DMS79 (cell line): ENCODE data around the gene ZC3HAV1.
A peak's percentile ranks its signal among the peaks of the same experiment; 100 is the strongest.
"Not testable (repeated sequence)": the region's sequence is repeated elsewhere in the genome, so short reads cannot be mapped to it uniquely, and the experiment has no call there.

Experiments
- DNase-seq: peaks from one replicate; lab custom pipeline; 2025; lab: John Stamatoyannopoulos, UW

The ZC3HAV1 gene

DNA sequence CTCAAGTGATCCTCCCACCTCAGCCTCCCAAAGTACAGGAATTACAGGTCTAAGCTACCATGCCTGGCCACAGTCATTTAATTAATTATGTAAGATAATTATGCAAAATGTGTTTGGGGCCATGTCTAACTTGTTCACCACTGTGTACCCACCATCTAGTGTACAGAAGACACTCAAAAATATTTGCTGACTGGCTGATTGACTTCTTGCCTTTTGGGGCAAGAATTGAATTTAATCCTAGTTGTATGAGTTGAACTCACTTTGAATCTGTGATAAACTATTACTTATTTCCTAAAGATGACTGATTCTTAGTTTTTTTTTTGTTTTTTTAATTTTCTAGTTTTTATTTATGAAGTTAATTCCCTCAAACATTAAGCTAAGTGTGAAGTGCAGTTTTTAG, 57.9 kb downstream of the ZC3HAV1 start:
- no peak for DNase-seq

DNA sequence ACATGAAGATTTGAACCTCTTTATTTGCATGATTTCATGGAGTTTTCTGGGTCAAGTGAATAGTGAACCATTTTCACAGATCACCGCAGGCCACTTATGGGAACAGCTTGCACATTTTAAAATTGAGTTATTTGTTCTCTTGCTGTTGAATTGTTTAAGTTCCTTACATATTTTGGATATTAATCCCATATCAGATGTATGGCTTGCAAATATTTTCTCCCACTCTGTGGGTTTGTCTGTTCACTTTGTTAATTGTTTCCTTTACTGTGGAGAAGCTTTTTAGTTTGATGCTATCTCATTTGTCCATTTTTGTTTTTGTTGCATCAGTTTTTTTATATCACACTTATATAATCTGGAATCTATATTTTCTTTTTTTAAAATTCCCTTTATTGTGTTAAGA, 59.6 kb downstream of the ZC3HAV1 start:
- no peak for DNase-seq

DNA sequence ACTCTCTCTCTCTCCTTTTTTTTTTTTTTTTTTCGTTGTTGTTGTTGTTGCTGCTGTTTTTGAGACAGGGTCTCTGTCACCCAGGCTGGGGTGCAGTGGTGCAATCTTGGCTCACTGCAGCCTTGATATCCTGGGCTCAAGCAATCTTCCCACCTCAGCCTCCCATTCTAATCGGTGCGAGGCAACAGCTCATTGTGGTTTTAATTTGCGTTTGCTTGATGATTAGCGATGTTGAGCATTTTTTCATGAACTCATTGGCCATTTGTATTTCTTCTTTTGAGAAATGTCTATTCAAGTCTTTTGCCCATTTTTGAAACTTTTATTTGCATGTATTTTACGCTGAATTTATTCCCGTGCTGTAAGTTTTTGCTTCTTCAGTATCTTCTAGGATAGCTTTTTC, 60.4 kb downstream of the ZC3HAV1 start:
- DNase-seq: no peak

DNA sequence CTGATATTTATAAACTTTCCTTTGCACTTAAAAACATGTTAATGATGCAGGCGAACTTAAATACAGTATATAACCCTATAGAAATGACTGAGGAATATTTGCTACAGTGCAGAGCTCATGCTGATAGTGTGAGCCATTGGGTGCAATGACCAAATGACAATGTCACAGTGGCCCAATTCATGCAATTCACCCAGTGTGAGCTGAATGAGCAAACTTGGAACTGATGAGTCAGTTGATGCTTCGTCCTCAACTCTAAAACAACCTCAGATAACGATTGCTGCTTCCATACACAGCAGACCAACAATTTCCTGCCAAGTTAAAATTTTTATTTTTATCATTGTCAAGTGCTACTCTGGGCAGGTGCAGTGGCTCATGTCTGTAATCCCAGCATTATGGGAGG, 61.5 kb downstream of the ZC3HAV1 start:
- DNase-seq: no peak

- peak; percentile 38 for DNase-seq
Measured at GRCh38 chr7:139046143-139046542, 63.4 kb downstream of the ZC3HAV1 start.

DNA sequence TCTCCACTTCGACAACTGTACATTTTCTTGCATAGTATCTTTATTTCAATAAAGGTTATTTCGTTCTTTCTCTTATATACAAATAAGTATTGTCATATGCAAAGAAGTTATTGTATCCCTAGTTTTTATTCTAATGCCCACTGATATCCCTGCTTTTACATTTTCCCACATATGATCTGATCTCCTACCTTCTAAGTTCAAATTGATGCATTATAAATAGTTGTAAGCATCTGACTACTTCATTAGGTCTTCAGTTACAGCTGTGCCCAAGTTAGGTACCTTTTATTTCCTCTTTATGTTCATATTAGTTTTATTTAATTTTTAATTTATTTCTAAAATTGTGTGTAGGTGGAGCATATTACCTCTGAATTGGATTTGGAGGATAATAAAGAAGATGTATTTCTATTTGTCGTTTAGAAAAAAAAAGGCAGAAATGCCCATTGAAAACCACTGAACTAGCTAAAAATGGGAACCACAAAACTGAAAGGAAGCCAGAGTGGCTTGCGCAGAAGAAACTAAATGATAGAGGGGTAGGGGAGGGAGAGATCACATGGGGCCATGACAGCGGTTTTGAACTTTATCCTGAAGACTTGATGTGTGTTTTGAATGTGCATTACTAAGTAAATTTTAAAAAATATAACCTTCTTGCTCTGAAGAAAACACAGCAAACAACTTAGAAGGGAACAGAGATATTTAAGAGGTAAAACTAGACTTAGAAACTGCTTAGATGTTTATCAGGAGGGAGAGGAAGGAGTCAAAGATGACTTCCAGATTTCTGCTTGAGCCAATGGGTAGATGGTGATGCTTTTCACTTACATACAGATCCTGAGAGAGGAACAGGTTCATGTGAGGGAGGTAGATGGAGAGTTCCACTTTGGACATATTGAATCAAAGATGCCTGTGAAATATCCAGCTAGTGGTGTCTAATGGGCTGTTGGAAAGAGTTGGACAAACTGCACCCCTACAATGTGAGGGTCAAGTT, 64.4 kb downstream of the ZC3HAV1 start:
- no peak for DNase-seq

DNA sequence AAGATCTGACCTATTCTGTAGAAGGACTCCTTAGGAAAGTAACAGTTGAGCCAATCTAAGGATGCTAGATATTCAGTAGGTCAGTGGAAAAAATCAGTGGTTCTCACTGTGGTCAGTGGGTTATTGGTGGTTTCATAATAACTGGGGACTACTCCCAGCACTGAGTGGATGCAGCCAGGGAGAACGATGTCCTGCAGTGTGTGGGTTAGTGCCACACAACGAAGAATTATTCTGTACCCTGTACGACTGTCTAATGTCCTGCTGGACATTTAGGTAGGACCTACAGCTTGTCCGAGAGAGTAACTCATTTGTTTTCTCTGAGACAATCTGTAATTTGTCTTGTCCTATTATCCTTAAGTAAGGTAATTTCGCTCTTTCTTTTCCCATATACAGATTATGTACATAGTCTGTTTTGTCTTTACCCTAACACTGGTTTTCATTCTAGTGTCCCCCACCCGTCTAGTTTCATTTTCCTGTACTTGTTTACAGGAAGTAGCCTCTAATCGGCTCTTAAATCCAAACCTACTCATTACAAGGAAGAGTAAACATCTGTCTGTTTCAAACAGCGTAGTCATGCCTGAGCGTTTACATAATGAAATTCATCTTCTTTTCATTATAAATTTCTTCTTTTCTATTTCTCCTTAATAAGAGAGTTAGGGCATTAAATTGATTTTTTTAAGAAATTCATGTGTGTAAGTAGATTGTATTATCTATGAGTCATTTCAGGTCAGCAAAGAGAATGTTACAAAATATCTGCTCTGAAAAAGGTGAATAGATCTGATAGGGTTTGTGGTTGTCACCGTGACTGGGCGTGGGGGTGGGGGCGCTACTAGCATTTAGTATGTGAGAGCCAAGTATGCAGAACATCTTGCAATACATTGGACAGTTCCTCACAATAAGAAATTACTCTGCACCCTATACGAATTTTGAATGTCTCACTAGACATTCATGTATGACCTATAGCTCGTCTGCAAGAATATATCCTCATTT, 65.4 kb downstream of the ZC3HAV1 start:
- DNase-seq: no peak

GRCh38 chr7:139041378-139042085, 68.0 kb downstream of the ZC3HAV1 start:
- DNase-seq: no peak

- no peak for DNase-seq
Measured at GRCh38 chr7:139038691-139039090, 70.8 kb downstream of the ZC3HAV1 start.

DNA sequence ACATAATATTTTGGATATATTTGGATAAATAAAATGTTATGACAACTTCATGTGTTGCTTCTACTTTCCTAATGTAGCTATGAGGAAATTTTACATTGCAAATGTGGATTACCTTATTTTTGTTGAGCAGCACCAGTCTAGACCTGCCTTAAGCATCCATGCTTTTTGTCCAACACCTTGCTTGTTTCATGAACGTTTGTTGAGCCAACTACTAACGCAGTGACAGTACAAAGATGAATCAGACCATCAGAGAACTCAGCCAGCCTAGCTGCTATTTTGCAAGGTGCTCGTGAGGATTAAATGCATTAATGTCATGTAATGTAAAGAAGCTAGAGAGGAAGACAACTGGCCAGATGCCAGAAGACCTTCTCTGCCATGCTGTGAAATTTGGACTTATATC, 72.6 kb downstream of the ZC3HAV1 start:
- DNase-seq: no peak

- peak; percentile 56 for DNase-seq
Measured at GRCh38 chr7:139035586-139036353, 73.8 kb downstream of the ZC3HAV1 start, which contains the start of gene ZC3HAV1L. Gene ZC3HAV1L, minus strand, starts transcription at chr7:139036042. Its CDS starts 25 bp downstream, at chr7:139036017.

GRCh38 chr7:139034855-139035585, 74.5 kb downstream of the ZC3HAV1 start:
- DNase-seq: no peak

GRCh38 chr7:139034336-139034735, 75.2 kb downstream of the ZC3HAV1 start:
- no peak for DNase-seq

DNA sequence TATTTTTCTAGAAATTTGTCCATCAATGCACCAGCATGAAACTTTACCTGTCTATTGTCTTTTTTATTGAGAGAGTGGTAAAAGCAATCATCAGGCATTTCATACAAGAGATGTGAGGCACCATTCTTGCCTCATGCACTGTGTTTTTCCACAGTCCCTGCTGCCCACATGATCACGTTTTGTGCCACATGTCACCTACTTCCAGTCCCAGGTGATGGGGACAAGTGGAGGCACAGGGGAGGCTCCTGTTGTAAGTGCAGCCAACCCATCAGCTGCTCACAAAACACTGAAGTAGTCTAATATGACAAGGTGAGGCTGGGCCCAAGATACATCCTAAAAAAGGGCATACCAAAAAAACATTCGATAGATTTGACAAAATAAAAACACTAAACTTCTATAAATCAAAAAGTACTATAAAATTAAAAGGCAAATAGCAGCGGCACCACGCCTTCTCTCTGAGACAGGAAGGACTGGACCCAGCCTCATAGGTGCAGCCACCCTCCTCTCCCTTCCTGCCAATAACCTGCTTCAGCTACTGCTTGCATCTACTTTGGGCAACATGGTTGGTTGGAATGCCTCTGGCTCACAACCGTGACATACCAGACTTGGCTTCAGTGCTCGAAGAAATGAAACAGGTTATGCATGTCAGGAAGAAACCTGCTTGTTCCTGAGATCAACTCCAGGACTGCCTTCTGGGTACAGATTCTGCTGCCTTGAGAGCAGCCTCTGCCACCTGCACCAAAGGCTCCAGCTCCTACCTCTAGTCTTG, 76.0 kb downstream of the ZC3HAV1 start:
- DNase-seq: no peak

DNA sequence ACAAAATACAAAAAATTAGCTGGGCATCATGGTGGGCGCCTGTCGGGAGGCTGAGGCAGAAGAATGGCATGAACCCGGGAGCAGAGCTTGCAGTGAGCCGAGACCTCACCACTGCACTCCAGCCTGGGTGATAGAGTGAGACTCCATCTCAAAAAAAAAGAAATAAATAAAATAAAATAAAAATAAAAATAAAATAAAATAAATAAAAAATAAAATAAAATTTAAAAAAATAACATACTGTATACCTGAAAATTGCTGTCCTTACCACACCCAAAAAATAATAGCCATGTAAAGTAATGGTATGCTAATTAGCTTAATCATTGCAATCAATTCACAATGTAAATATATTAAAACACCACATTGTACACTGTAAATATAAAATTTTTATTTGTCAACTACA, 77.0 kb downstream of the ZC3HAV1 start:
- DNase-seq: no peak

DNA sequence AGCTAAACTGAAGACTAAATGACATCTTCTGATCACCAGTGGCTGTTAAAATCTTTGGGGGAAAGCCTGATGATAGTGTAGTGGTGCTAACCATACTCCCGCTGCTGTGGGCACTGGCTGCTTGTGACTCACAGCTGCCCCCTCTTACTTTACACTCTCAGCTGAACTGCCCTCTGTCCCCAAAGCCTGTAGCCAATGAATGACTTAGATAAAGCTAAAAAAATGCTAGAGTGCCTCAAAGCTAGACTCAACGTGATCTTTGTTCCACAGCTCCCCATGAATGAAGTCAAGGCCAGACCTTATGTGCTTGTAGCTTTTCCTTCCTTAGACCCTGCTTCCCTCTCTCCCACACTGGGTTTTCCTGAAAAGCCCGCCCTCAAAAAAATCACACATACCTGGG, 80.2 kb downstream of the ZC3HAV1 start:
- no peak for DNase-seq

- DNase-seq: no peak
Measured at GRCh38 chr7:139026551-139026950, 83.0 kb downstream of the ZC3HAV1 start.

DNA sequence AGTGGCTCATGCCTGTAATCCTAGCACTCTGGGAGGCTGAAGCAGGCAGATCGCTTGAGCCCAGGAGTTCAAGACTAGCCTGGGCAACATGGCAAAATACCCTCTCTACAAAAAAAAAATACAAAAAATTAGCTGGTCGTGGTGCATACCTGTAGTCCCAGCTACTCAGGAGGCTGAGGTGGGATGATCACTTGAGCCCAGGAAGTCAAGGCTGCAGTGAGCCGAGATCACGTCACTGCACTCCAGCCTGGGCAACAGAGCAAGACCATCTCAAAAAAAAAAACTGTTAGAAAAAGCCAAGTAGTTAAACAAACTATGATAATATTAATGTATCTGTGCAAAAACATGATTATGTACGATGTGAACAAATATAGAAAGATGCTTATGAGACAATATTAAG, 83.7 kb downstream of the ZC3HAV1 start:
- DNase-seq: not testable (repeated sequence)

DNA sequence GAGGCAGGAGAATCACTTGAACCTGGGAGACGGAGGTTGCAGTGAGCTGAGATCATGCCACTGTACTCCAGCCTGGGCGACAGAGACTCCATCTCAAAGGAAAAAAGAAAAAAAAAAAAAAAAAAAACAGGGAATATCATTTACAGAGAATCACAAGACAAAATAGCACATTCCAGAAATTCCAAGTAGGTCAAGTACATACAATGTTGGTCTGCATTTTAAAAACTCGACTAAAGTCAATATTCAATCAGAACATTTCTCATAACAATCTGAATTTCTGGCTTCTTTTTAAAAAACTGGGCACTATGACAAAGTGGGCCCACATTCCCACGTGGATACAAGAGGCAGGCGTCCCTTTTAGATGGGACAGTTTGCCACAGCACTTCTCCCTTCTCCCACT, 86.4 kb downstream of the ZC3HAV1 start:
- DNase-seq: no peak

GRCh38 chr7:139022286-139022685, 87.2 kb downstream of the ZC3HAV1 start:
- DNase-seq: no peak
